Measurements from ENCODE around the gene ACOT7.

ACOT7 gene

DNA sequence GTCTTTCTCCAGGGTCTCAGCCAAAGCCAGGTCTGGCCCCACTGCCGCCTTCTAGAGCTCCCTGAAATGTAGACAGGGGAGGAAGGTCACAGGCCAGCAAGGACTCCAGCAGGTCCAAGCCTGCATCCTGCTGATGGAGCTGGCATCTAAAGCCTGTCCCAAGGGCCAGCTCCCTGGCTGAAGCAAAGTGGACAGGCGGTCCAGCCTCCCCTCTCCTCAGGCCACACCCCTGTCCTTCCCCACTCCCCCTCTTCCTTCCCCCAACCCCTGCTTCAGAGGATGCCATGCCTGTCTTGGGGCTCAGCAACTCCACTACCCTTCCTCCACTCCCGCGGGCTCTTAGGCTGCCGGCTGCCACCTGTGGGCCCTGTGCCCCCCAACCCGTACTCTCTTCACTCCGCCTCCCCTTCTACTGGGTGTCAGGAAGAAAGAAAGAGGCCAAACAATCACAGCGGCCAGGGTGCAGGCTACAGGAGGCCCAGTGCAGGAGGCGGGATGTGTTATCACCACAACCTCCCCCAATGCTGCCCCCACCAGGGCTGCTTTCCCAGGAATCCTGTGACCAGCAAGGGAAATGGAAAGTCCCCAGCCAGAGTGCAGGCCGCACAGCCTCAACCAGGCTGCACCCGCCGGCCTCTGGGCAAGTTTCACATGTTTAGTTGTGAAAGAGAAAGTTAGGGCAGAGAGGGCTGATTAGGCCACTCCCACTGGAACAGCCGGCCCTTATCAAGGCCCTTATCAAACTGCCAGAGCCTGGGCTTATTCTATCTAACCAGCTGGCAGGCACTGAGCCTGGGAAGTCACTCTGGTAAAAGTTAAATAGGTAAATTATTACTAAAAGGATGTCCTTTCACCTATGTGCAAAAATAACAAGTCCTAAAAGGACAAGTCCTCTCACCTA is 34.1 kb downstream of the ACOT7 start:
- DNase-seq: no peak

DNA sequence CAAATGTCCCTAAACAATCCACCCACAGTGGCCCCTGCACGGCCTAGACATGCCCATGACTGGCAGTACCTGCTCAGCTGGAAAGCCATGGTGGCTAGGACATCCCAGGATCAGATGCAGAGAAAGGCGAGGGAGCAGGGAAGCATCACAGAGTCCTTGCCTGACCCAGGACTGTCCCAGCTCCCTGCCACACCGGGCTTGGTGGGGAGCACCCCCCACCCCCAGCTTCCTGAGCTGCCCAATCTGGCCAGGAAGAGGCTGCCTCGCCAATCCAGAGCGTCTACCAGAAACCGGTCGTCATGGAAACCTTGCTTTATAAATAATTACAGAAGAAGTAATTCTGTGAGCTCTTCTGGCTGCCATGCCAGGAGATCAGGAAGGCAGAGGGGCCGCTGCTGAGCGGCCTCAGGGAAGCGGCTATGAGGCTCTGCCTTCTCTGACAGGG is 34.8 kb downstream of the ACOT7 start:
- DNase-seq: no peak

DNA sequence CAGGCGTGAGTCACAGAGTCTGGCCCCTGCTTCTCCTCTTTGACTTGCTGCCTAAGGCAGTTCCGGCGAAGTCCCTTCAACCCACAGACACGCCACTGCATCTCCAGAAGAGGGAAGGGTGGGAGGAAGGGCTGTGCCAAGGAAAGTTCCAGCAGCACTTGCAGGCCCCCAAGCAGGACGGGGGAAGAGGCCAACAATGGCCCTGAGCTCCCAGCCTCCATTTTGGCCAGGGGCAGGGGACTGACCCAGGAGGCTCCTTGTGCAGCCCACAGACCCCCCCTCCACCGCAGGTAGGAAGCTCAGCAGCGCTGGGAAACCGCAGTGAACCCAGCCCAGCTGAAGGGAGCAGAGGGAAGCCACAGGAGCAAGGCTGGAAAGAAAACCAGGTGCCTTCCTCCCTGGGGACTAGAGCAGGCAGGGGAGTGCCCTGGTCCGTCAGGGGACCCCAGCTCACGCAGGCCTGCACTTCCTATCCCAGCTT is 35.4 kb downstream of the ACOT7 start:
- DNase-seq: no peak

DNA sequence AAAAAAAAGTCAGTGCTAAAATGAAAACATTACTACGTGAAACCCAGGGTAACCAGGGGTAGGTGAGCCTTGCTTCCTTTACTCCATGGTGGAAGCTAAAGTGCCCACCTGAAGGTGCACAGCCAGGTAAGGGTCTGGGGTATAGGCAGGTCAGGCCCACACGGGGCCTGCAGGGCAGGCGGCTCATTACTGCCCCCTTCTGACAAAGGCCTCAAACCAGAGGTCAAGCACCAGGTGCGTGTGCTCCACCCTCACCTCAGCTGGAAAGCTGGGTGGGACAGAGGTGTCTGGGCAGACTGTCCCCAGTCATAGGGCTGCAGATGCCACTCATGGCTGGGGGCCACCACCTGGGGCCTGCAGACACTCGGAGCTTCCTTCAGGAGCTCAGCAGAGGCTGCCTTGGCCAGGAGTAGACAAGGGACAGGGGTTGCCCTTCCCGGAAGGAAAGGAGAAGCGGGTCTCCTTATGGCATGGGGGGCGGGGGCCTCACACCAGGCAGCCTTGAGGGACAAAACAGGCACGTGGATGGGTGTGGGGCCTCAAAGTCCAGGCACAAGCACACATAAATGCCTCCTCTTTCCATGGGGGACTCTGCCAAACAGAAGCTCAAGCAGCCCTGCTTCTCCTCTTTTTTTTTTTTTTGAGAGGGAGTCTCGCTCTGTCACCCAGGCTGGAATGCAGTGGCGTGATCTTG is 36.2 kb downstream of the ACOT7 start:
- no peak for DNase-seq

DNA sequence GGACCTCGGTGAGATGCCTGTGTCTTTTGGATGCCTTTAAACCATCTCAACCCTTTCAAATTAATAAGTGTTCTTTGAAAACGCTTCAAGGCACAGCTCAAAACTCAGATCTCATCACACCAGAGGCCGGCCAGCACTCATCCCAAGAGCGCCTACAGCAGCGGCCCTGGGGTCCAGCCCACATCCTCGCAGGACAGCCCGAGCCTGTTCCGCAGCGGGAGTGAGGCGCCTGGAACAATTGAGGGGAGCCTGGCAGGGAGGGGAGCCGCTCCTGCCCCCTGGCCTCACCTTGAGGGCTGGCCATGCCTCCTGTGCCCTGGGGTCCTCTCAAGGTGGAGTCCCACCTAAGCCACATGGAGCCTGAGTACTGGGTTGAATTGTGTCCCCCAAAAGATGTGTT is 37.9 kb downstream of the ACOT7 start:
- DNase-seq: no peak

DNA sequence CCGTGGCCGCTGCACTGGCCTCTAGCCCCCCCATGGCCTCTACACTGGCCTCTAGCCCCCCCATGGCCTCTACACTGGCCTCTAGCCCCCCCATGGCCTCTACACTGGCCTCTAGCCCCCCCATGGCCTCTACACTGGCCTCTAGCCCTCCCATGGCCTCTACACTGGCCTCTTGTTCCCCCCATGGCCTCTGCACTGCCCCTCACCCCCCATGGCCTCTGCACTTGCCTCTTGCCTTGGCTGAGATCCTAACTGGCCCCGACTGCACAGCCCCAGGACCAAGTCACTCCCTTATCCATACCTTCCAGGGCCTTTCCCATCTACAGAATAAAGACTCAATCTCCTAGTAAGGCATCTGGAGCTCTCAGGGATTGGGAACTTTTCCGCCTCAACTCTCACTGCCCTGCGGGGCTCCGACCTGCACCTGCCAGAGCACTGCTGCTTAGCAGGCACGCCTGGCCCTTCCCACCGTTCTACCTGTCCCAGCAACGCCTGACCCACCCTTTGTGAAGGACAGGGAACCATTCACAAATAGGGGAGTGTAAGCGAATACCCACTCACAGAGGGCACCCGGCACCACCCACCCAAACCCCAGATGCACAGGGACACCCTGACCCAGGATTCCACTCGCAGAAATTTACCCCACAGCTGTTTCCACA is 38.8 kb downstream of the ACOT7 start:
- no peak for DNase-seq

DNA sequence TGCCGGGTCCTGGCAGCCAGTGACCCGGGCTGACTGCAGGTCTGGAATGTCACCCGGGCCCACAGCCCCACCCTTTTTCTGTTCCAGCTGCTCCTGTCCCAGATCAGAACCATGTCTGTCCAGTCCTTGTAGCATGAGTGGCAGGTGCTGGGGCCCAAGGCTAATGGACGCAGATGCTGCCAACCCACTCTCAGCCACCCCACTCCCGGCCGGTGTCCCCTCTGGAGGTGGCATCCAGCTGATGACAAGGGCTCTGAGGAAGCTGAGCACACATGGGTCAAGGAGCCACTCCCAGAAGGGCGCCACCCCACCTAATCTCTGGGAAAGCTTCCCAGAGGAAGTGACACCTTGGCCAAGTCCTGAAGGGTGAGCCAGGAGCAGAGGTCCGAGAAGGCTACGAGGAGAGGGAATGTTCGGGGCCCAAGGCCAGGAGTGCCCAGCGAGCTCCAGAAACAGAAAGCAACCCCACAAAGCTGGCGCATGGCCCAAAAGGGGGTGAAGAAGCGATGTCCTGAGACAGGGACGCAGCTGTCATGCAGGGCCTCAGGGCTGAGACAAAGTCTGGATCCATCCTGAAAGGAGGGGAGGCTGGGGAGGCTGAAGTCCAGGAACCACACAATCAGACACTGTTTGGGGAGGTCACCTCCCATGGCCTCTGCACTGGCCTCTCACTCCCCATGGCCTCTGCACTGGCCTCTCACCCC is 39.5 kb downstream of the ACOT7 start:
- no peak for DNase-seq

DNA sequence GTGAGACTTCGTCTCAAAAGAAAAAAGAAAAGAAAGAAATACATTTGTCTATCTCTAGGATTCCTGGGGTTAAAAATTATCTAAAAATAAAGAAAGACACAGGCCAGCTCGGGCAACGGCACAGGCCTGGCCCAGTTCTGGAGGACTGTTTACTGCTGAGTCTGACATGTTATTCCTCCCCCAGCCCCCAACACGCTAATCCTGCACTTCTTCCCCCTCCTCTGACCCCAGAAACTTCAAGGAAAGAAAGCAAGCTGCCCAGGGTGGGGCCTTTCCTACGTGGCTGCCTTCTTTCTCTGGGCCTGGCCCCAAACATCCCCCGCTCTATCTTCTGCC is 40.0 kb downstream of the ACOT7 start:
- DNase-seq: no peak

DNA sequence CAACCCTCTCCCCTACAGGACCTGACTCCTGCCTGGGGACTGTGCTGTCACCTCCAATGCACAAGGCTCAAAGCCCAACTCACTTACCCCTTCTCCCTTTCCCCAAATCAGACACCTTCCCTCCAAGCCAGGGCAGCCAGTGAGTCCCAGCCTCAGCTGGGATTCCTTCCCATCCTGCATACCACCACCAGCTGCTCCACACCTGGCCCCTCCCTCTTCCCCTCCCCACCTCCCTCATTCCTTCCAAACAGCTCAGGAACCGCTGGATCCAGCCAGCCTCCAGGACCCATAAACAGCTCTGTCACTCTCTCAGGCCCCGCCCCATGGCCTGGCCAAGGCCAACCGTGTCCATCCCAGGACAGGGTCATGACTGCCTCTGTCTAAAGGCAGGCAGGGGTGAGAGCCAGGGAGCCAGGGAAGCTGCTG is 41.4 kb downstream of the ACOT7 start:
- no peak for DNase-seq

DNA sequence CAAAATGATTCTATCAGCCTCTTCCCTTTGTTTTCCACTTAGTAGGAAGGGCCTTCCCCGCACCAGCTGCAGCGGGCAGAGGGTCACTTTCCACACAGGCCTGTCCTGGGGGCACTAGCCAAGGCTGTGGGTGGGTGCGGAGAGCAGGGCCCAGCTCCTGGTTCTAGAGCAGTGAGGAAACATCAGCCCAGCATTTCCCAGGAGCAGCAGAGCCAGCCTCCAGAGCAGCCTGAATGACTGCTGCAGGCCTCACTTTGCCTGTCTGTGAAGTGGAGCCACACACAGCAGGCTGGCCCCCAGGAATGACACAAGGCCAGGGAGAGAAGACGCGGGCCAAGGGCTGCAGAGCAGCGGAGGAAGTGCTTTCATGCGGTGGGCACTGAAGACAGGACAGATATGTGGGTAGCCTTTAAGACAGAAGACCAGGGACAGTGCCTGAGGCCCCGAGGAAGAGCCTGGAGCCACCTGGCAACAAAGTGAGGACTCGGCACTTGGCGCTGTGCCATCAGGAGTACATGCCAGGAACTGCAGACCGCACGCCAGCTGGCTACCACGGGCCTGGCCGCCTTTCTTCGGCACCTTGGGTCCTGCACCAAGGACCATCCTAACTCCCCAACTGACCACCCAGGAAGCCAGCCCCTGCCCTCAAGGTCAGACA is 42.0 kb downstream of the ACOT7 start:
- peak; percentile 48 for DNase-seq

DNA sequence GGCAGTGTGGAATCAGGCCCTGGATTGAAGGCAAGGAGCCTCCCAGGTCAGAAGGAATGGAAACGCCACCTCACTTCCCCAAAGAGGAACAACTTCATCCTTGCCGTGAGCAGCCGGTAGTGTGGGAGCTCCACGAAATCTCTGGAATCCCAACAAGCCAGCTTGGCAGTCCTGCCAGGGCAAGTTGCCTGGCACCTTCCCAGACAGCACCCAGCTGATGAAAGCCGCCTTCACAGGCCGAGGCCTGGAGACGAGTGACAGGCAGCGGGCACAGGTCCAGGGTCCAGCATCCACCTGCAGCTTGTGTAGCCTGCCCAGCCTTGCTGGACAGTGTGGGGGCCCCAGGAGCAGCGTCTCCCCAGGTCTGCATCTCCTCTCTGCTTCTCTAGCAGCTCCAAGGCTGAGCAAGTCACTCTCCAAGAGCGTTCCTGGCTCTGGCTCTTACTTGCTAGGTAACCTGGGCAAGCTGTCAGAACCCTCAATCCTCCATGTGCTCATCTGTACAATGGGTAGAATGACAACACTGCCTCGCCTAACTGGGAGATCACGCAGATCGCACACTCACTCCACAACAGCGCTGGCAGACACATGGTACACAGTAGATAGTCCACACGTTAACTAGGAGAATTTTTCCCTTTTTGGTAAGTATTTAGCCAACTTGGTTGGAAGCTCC is 43.0 kb downstream of the ACOT7 start:
- DNase-seq: no peak

DNA sequence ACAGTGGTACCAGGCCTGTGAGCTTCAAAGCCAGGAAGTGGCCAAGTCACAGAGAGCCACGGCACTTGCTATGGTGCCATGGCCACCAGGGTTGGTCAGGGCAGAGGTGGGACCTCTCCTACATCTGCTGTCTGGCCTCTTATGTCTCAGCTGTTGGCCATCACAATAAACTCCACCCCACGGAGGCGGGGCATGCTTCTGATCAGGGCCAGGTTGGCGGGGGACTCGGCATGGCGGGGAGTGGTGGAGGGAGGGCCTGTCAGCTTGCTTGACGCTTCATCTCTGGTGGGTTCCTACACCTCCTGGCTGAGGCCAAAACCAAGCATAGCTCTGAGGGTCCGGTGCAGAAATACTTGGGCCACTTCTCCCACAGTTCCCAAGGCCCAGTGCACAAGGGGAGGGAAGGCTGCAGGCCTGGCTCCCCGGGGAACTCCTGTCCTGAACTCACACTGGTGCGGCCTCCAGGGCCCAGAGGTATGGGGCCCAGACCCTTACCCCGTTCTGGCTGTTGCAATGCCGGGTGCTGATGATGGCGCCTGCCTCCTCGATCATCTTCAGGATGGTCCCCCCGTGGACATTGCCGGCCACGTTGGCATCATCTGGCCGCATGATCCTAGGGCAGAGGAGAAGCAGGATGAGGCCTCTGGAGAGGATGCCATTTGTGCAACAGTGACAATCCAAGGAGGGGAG is 44.2 kb downstream of the ACOT7 start:
- DNase-seq: no peak

DNA sequence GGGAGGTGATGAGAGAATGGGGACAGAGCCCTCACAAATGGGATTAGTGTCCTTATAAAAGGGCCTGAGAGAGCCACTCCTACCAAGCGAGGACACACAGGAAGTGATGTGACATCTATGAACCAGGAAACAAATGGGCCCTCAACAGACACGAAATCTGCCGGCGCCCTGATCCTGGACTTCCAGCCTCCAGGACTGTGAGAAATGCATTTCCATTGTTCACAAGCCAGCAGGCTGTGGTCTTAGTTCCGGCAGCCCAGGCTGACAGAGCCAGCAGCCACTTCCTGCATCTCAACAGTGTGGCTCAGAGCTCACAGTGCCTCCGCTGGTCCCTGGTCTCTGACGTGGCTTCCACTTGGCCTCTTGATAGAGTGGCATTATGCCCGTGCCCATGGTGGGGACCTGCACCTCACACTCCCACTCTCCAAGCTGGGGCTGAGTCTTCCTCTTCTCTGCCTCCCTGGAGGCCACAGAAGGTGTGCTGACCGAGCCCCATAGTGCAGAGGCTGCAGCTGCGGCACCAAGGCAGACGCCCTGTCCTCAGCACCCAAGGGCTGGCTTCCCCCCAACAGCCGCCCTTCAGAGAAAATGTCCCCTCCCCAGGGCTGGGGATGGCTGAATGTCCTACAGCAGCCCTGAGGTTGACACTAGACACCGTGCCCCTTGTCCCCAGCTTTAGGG is 44.9 kb downstream of the ACOT7 start:
- no peak for DNase-seq

DNA sequence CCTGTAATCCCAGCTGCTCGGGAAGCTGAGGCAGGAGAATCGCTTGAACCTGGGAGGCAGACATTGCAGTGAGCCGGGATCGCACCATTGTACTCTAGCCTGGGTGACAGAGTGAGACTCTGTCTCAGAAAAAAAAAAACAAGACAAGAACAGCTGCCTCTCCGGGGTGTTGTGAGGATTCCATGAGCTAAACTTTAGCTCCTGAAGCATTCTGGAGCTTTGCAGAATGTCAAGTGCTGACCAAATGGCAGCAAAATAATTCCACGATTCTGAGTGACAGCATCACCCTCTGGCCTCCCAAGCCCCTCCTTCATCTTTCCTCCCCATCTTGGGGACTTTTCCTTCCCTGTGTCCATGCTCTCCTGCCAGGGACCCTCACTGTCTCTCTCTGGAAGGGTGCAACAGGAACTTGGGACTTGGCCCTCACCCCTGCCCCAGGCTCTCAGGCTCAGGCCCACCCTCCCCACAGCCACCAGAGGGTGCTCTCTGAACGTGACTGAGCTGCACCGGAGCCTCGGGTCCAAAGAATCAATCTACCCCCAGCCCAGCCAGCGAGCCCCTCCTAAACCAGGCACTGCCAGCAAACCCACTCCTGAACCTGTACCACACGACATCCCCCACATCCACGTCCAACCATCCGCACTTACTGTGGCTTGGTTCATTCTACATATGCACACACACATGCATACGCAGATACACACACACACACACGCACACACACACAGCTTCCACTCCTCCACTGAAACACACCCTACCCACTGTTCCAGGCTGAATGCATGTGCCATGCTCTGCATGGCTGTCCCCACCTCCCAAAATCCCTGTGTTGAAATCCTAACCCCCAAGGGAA is 45.7 kb downstream of the ACOT7 start:
- DNase-seq: no peak

DNA sequence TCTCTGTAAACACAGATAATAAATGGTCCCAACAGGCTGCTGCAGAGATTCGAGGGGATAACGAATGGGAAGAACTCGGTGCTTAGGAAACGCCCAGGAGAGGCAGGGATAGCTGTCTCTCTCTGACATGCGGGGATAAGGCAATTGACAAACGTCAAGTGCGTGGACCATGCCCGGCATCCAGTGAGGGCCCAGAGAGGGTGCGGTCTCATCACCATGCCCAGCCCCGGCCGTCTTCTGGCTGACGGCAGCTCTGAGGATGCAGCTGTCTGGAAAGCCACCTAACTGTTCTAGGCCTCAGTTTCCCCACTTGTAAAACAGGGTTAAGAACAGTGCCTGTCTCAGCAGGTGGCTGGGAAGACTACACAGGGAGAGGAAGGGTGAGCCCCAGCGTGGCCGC is 48.1 kb downstream of the ACOT7 start:
- no peak for DNase-seq

DNA sequence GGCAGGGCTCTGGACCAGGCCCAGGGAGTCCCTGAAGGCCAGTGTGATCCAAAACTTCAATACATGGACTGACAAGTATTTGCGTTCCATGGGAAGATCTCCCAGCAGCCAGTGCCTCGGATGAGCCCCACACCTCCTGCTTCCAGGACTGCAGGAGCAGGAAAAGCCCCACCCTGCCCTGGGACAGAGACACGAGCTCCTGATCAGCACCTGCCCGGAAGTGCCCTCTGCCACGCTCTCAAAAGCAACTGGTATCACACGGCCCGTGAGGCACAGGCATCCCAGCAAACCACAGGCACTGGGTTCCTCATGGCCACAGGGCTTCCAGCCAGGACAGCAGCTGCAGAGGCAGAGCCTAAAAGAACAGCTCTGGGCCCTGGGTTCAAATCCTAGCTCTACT is 48.6 kb downstream of the ACOT7 start:
- DNase-seq: no peak

DNA sequence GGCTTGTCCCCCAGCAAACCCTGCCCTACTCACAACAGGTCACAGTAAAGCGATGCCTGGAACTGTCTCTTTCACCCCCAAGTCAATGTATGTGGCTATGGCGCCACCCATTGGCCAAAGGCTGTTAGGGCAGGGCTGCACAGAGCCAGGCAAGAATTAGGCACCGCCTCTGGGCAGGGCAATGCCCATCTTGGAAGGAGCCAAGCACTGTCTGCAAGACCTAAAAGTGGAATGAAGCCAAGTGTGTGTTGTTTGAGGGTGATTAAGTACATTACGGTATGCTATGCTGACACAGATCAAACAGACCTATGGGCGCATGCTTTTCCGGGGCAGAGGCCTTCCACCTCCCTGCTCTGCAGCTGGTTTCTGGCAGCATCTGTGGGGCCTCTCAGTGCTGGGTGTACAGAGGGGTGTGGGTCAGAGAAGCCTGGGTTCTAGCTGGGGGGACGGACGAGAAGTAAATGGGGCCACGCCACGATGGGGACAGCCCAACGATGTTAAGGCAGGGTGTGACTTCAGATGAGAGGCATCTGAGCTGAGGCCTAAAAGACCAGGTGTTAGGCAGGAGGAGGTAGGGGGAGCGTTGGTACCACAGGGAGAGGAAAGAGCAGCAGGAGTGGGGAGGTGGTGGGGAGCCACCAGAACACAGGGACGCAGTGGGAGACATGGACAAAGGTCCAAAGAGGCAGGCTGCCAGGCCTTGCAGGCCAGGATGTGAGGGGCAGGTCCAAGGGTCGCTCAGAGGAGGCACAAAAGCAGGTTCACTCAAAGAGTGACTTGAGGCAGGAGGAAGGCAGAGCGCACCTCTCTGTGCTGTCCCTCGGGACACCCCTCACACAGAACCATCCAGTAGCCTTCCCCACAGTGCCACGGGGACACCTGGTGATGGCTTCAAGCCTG is 49.8 kb downstream of the ACOT7 start:
- no peak for DNase-seq

DNA sequence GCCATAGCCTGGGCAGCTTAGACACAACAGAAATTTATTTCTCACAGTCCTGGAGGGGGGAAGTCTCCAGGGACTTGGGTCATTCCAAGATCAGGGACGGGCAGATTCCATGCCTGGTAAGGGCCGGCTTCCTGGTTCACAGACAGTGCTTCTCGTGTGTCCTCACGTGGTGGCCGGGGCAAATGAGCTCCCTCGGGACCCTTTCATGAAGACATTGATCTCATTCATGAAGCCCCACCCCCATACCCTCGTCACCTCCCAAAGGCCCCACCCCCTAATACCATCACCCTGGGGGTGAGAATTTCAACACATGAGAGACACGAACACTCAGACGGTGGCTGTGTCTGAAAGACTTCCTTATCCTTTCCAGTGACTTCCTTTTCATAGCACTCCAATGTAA is 51.5 kb downstream of the ACOT7 start:
- no peak for DNase-seq

DNA sequence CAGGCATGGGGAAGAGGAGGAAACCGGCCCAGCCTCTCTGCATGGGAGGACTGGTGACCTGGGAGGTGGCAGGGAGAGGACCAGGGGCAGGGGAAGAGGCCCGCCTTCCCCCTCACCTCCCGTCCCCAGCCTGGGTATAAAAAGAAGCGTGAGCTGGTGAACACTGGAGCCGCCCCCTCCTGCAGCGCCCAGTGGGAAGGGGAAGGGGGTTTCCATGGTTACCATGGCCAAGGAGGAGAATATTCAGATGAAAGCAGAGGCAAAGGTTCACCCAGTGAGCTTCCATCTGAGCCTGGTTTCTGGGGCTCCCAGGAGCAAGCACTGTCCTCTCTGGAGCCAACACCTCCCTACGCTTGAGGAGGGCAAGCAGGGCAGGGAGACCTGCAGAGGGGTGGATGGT is 54.9 kb downstream of the ACOT7 start:
- no peak for DNase-seq
